WI38 (cell line): ENCODE results near the gene SSUH2.

Source experiments
- H3K4me3 ChIP-seq: 2 replicates; pipeline ENCODE4 v1.5.1; 2011; ENCODE audit warnings: low read depth, mild to moderate bottlenecking, control low read depth, low read length
- CTCF ChIP-seq: IDR thresholded peaks from 2 replicates; pipeline ENCODE4 v1.5.1; 2012; ENCODE audit warnings: low read depth, mild to moderate bottlenecking, control low read depth, low read length

The SSUH2 gene

GRCh38 chr3:8653800-8654408, 9.3 kb upstream of the SSUH2 start:
- no peak overlapping the region for H3K4me3 ChIP-seq
- no peak for TF ChIP-seq CTCF

GRCh38 chr3:8652324-8652987, 7.9 kb upstream of the SSUH2 start:
- H3K4me3 ChIP-seq, result no peak overlapping the region
- TF ChIP-seq CTCF, result no peak

- TF ChIP-seq CTCF, result no peak
- no peak overlapping the region for H3K4me3 ChIP-seq
Observed at GRCh38 chr3:8651418-8652323, 7.1 kb upstream of the SSUH2 start.

- no peak overlapping the region for H3K4me3 ChIP-seq
- TF ChIP-seq CTCF, result no peak
Observed at GRCh38 chr3:8650583-8651416, 6.2 kb upstream of the SSUH2 start.

GRCh38 chr3:8649757-8650156, 5.2 kb upstream of the SSUH2 start:
- H3K4me3 ChIP-seq, result no peak overlapping the region
- no peak for TF ChIP-seq CTCF

- H3K4me3 ChIP-seq, result no peak overlapping the region
- no peak for TF ChIP-seq CTCF
Observed at GRCh38 chr3:8648909-8649741, 4.5 kb upstream of the SSUH2 start.
